22Rv1 (cell line): ENCODE data around the gene MT3.

Source experiments
- CTCF ChIP-seq: fragments of 450-650 bp; IDR thresholded peaks from 2 replicates; pipeline ENCODE4 v1.5.1; 2017; ENCODE audit warnings: mild to moderate bottlenecking
- ZFX ChIP-seq: fragments of 450-650 bp; IDR thresholded peaks from 2 replicates; pipeline ENCODE4 v1.6.1; 2017; ENCODE audit warnings: antibody characterized with exemption, borderline replicate concordance

GRCh38 chr16:56631197-56631596, 41.9 kb downstream of the MT3 start:
- no peak for TF ChIP-seq CTCF
- no peak for TF ChIP-seq ZFX
